ENCODE results near the gene OVOL2.
"Not testable (repeated sequence)": the region's sequence is repeated elsewhere in the genome, so short reads cannot be mapped to it uniquely, and the experiment has no call there.

Gene OVOL2
- total RNA-seq = 0 to 0.18 (median 0) reads per million in 4 experiments

GRCh38 chr20:18057101-18057993 is at the start of gene OVOL2:
Gene OVOL2, minus strand, starts transcription at chr20:18057916. Its CDS starts 282 bp downstream, at chr20:18057634.
- DNase-seq = no peak

- DNase-seq = no peak
Measured at GRCh38 chr20:18103497-18103896, 45.8 kb upstream of the OVOL2 start.

GRCh38 chr20:18101125-18101810 is 43.6 kb upstream of the OVOL2 start:
- DNase-seq = no peak

- not testable (repeated sequence) for DNase-seq
Measured at GRCh38 chr20:18100569-18100968, 42.9 kb upstream of the OVOL2 start.

GRCh38 chr20:18094191-18094590 is 36.5 kb upstream of the OVOL2 start:
- DNase-seq = no peak

GRCh38 chr20:18093388-18093787 is 35.7 kb upstream of the OVOL2 start:
- DNase-seq = no peak

GRCh38 chr20:18092890-18093289 is 35.2 kb upstream of the OVOL2 start:
- no peak for DNase-seq

- no peak for DNase-seq
Measured at GRCh38 chr20:18091623-18092022, 33.9 kb upstream of the OVOL2 start.

GRCh38 chr20:18090477-18090876 is 32.8 kb upstream of the OVOL2 start:
- DNase-seq = no peak

GRCh38 chr20:18090044-18090443 is 32.3 kb upstream of the OVOL2 start:
- DNase-seq = no peak

GRCh38 chr20:18088841-18089240 is 31.1 kb upstream of the OVOL2 start:
- DNase-seq = not testable (repeated sequence)

GRCh38 chr20:18088298-18088697 is 30.6 kb upstream of the OVOL2 start:
- not testable (repeated sequence) for DNase-seq

- no peak for DNase-seq
Measured at GRCh38 chr20:18087054-18087453, 29.3 kb upstream of the OVOL2 start.

- DNase-seq = not testable (repeated sequence)
Measured at GRCh38 chr20:18080836-18081235, 23.1 kb upstream of the OVOL2 start.

GRCh38 chr20:18079756-18080353 is 22.1 kb upstream of the OVOL2 start:
- DNase-seq = no peak

GRCh38 chr20:18077157-18077556 is 19.4 kb upstream of the OVOL2 start:
- no peak for DNase-seq

GRCh38 chr20:18072532-18072931 is 14.8 kb upstream of the OVOL2 start:
- no peak for DNase-seq

GRCh38 chr20:18066421-18067333 is 9.0 kb upstream of the OVOL2 start:
- DNase-seq = no peak

GRCh38 chr20:18063676-18064075 is 6.0 kb upstream of the OVOL2 start:
- DNase-seq = no peak

- no peak for DNase-seq
Measured at GRCh38 chr20:18059603-18060002, 1.9 kb upstream of the OVOL2 start.

GRCh38 chr20:18058661-18059467 is 1.1 kb upstream of the OVOL2 start:
- DNase-seq = no peak

- no peak for DNase-seq
Measured at GRCh38 chr20:18057994-18058349, 256 bp upstream of the OVOL2 start.
